HL-60 (cell line): ENCODE data around the gene ZNF621.

Experiments used
- DNase-seq, 2 experiments: peaks; one replicate each; pipeline ENCODE4 v3.0.0-alpha.2; 2010 to 2020; ENCODE audit warnings: low read depth in 1 of 2, low spot score in 1 of 2
- H3K27ac ChIP-seq: fragments of 250-450 bp; sonication (Bioruptor Pico); replicated peaks from 2 replicates; pipeline ENCODE4 v1.5.1; 2020; ENCODE audit warnings: mild to moderate bottlenecking, moderate library complexity
- H3K27me3 ChIP-seq: fragments of 250-450 bp; sonication (Bioruptor Pico); 2 replicates; pipeline ENCODE4 v1.5.1; 2021; ENCODE audit warnings: mild to moderate bottlenecking, moderate library complexity; ENCODE audit not compliant: insufficient read depth, poor library complexity, severe bottlenecking
- H3K4me3 ChIP-seq: replicated peaks from 2 replicates; pipeline ENCODE4 v1.5.1; 2011; ENCODE audit warnings: mild to moderate bottlenecking, control low read depth, low read length; ENCODE audit not compliant: insufficient read depth
- CTCF ChIP-seq: IDR thresholded peaks from one replicate; pipeline ENCODE4 v1.5.1; 2011; ENCODE audit warnings: low read length, control low read depth, inconsistent platforms; ENCODE audit not compliant: insufficient read depth
- GABPA ChIP-seq: IDR thresholded peaks from 2 replicates; pipeline ENCODE4 v1.6.1; 2012; ENCODE audit warnings: low read depth
- POLR2AphosphoS5 ChIP-seq: IDR thresholded peaks from 2 replicates; pipeline ENCODE4 v1.6.1; 2012; ENCODE audit warnings: low read depth
- REST ChIP-seq: IDR thresholded peaks from 2 replicates; pipeline ENCODE4 v1.6.1; 2012; ENCODE audit warnings: low read depth; ENCODE audit not compliant: insufficient replicate concordance
- SPI1 ChIP-seq: IDR thresholded peaks from 2 replicates; pipeline ENCODE4 v1.6.1; 2012; ENCODE audit warnings: low read depth, mild to moderate bottlenecking, borderline replicate concordance

The ZNF621 gene

GRCh38 chr3:40490916-40491315 is 33.8 kb upstream of the ZNF621 start:
- no peak for TF ChIP-seq GABPA
- TF ChIP-seq SPI1, result no peak
- no peak for TF ChIP-seq CTCF
- no peak for TF ChIP-seq POLR2AphosphoS5
- TF ChIP-seq REST, result no peak
- H3K27ac ChIP-seq, result no peak overlapping the region
- DNase-seq, result no peak
- H3K4me3 ChIP-seq, result no peak overlapping the region
- H3K27me3 ChIP-seq, result no peaks in the 10 kb centered on the region

- no peaks in the 10 kb centered on the region for H3K27me3 ChIP-seq
- TF ChIP-seq GABPA (no peak), SPI1 (no peak), CTCF (no peak), REST (no peak), POLR2AphosphoS5 (no peak)
- H3K4me3 ChIP-seq, result no peak overlapping the region
- no peak overlapping the region for H3K27ac ChIP-seq
- DNase-seq, result no peak
Measured at GRCh38 chr3:40494698-40495097, 30.1 kb upstream of the ZNF621 start.

- no peak overlapping the region for H3K4me3 ChIP-seq
- no peak for TF ChIP-seq CTCF
- TF ChIP-seq REST, result no peak
- TF ChIP-seq GABPA, result no peak
- TF ChIP-seq POLR2AphosphoS5, result no peak
- no peak for TF ChIP-seq SPI1
- no peak for DNase-seq
- no peaks in the 10 kb centered on the region for H3K27me3 ChIP-seq
- no peak overlapping the region for H3K27ac ChIP-seq
Measured at GRCh38 chr3:40497288-40497687, 27.5 kb upstream of the ZNF621 start.
